Embryonic facial prominence (tissue), 1 donor: ENCODE measurements around the gene NXF1.
A peak's percentile ranks its signal among the peaks of the same experiment; 100 is the strongest.
"Not testable (repeated sequence)": the region's sequence is repeated elsewhere in the genome, so short reads cannot be mapped to it uniquely, and the experiment has no call there.

ENCODE experiments used
- DNase-seq: peaks from one replicate; pipeline ENCODE4 v3.0.0-alpha.2; 2016; ENCODE audit errors: extremely low spot score

NXF1 gene

DNA sequence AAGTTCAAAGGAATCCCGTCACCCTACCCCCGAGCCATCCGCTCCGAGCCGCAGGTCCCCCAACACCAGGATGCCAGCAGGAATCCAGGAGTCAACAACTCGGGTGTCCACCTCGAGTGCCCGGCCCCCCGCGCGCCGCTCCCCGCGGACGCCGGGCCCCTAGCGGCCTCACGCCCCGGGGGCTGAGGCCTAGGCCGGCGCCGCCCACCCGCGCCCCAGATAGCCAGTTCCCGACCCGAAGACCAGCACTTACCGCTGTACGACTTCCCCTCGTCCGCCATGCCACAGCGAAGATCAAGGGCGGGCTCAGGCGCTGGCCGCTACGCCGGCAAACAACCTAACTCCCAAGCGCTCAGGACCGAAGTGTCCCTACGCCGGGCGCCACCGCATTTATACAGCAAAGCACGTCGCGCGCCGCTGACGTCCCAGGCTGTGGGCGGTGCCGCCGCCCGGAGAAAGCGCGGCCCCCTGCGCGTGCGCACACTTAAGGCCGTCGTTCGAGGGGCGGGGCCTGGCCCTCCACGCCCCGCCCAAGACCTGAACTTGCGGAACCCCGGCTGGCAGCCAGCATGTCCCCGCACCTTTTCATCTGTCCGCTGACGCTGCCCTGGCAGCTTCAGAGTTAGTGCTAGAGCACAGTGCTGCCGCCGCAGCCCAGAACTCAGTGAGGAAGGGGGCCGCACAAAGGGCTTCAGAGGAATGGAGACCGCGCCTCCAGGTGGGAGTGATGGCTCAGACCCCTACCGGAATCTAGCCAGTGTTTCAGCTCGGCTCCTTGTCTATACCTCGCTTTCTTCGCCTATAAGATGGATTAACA, at the start of gene NXF1:
NXF1 (minus strand) TSS at position 365 of the 817 bp plus-strand sequence; CDS start at position 281, 84 bp downstream.
- DNase-seq: peak; percentile 90

- DNase-seq: no peak
These were observed 49.0 kb upstream of the NXF1 start for GRCh38 chr11:62854013-62854824.

- no peak for DNase-seq
These were observed 48.2 kb upstream of the NXF1 start for GRCh38 chr11:62853279-62853965.

GRCh38 chr11:62852523-62853188, 47.4 kb upstream of the NXF1 start:
- no peak for DNase-seq

DNA sequence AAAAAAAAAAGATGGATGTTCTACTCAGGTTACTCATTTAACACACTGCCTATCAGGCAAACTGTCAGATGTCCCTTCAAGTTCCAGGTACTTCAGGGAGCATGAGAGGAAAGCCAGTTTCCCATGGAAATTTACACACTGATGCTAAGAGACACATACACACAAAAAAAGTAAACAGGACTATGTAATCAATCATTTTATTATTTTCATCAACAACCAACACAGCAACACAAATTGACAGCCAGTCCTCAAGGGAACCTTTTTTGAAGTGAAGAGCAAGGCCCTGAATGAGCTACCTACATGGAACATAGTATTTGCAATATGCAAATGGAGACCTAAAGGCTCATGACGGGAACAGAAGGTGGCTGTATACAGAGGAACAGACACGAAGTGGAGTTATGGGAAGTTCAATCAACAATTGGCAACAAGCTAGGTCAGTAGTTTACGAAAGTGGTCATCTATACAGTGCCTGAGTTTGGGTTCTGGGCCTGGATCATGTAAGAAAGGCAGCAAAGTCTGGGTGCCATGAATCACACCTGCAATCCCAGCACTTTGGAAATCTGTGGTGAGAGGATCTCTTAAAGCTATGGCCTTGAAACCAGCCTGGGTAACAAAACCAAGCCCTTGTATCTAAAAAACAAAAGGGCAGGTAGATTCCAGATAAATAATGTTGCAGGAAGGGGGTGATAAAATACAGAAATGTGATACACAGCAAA, 46.7 kb upstream of the NXF1 start:
- DNase-seq: no peak

DNA sequence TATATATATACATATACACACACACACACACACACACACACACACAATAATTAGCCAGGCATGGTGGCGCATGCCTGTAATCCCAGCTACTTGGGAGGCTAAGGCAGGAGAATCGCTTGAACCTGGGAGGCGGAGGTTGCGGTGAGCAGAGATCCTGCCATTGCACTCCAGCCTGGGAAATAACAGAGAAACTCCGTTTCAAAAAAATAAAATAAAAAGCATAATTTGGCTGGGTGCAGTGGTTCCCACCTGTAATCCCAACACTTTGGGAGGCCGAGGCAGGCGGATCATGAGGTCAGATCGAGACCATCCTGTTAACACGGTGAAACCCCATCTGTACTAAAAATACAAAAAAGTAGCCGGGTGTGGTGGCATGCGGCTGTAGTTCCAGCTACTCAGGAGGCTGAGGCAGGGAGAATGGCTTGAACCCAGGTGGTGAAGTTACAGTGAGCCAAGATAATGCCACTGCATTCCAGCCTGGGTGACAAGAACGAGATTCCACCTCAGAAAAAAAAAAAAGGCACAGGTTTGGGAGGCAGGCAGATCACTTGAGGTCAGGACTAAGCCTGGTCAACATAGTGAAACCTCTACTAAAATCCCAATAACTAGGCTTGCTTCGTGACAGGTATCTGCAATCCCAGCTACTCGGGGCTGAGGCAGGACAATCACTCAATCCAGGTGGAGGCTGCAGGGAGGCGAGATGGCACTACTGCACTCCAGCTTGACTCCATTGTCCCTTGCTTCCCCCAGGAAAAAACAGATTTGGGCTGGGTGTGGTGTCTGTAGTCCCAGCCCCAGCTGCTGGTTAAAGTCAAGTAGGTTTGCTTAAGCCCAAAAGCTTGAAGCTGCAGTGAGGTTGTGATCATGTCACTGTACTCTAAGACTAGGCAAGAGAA, 45.9 kb upstream of the NXF1 start:
- no peak for DNase-seq

GRCh38 chr11:62847767-62848314, 42.6 kb upstream of the NXF1 start:
- no peak for DNase-seq

DNA sequence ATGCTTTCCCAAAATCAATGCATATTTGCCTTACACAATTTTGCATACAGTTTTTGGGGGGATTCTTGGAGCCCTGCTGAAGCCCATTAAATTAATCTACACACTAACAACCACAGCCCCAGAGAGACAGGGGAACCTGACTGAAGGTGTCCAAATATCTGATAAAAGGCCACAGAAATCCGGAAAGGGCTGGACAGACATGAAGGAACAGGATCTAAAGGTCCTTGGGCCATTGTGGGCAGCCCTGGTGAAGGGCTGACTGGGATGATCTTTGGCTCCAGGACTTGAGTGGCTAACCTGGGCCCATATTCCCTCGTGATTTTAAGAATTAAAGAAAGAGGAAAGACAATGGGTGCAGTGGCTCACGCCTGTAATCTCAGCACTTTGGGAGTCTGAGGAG, 40.9 kb upstream of the NXF1 start:
- DNase-seq: no peak

DNA sequence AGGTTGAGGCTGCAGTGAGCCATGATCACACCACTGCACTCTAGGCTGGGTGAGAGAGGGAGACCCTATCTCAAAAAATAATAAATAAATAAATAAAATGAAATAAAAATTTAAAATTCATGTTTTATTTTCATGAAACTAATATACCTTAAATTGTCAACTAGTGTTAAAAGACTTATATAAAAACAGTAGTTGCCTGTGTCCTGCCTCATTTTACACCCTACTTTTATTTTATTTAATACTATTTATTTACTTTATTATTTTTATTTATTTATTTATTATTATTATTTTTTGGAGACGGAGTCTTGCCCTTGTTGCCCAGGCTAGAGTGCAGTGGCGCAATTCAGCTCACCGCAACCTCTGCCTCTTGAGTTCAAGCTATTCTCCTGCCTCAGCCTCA, 38.9 kb upstream of the NXF1 start:
- no peak for DNase-seq

DNA sequence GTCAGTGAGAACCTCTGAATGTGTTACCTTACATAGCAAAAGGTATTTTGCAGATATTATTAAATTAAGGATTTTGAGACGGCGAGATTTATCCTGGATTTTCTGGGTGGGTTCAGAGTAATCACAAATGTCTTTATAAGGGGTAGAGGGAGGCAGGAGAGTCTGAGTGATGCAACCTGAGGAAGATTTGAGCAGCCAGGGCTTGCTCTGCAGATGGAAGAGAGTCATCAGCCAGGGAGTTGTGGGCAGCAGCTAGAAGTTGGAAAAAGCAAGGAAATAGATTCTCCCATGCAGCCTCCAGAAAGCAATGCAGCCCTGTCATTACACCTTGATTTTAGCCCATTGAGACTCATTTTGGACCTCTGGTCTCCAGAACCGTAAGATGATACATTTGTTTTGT, 38.2 kb upstream of the NXF1 start:
- DNase-seq: no peak

DNA sequence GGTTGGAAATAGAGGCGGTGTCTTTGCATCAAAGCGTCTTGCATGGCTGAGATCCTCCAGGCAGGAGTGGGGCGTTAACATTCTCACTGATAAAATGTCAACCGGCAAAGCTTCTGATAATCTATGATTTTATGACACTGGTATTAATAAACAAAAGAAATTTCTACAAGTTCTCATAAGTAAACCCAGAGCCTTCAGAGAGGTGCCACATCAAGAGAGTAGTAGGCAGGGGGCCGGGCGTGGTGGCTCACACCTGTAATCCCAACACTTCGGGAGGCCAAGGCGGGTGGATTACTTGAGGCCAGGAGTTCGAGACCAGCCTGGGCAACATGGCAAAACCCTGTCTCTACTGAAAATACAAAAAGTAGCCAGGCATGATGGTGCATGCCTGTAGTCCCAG, 37.7 kb upstream of the NXF1 start:
- DNase-seq: not testable (repeated sequence)

DNA sequence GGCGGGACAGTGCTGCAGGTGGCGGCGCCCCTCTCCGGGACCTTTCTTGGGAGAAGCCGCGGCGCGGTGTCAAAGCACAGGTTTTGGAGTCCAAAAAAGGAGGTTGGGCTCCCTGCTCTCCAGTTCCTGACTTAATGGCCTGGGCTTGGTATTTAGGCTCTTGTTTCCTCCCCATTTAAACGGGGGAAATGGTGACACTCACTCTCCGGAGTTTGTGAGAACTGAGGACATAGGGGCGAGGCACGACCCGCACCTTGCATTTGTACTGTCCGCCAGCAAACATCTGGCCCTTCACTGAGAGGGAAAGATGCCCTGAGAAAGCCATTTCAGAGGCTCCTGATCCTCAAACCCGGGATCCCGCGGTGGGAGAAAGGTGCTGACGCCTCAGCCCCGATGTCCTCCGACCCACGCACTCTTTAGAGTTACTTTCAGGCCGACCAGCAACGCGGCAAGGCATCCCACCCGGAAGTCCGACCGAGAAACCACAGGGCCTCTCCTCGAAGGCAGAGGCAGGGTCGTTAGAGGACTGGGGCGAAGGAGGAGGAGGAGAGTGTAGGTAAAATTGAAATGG, 37.0 kb upstream of the NXF1 start:
- DNase-seq: no peak

- DNase-seq: peak; percentile 98
These were observed 36.3 kb upstream of the NXF1 start for GRCh38 chr11:62841361-62842170.

DNA sequence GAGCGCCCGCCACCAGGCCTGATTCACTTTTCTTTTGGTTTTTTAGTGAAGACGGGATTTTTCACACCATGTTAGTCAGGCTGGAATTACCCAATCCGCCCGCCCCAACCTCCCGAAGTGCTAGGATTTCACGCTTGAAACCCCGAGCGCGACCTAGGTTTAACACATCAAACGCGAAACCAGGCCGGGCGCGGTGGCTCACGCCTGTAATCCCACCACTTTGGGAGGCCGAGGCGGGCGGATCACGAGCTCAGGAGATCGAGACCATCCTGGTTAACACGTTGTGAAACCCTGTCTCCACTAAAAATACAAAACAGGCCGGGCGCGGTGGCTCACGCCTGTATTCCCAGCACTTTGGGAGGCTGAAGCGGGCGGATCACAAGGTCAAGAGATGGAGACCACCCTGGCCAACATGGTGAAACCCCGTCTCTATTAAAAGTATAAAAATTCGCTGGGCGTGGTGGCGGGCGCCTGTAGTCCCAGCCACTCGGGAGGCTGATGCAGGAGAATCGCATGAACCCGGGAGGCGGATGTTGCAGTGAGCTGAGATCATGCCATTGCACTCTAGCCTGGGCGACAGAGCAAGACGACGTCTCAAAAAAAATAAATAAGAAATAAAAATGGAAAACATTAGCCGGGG, 35.6 kb upstream of the NXF1 start:
- not testable (repeated sequence) for DNase-seq

GRCh38 chr11:62839050-62839945, 34.1 kb upstream of the NXF1 start, which contains the start of gene WDR74:
Gene WDR74, minus strand, starts transcription at chr11:62839590. Its CDS starts 20 bp downstream, at chr11:62839570.
- peak; percentile 94 for DNase-seq

DNA sequence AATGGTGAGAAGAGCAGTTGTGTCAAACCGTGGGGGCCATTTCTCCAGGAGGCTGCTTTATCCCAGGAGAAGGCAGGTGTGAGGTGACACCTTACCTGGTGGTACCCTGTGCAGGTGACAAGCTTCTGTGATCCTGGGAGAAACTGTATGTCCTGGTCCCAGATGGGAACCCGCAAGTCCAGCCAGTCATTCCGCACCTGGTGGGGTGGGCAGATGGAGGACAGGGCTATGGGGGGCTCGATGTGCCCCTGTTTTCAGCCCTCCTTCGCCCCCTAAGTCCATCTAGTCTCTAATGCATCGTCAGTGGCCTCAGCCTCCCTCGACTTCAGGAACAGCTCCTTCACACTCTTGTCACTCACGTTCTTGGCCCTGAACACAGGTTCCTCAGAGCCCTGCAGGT, 30.1 kb upstream of the NXF1 start:
- DNase-seq: no peak
